Stimulated activated CD8-positive, alpha-beta memory T cell treated with anti-CD3 and anti-CD28 coated beads, Interleukin-15, amount 100 ng/mL, for 48 hours (primary cell): Measurements from ENCODE around the gene ZBBX.
A peak's percentile ranks its signal among the peaks of the same experiment; 100 is the strongest.
"Not testable (repeated sequence)": the region's sequence is repeated elsewhere in the genome, so short reads cannot be mapped to it uniquely, and the experiment has no call there.

Experiments used
- DNase-seq, 2 donors: peaks; one replicate each; pipeline ENCODE4 v3.0.0-alpha.2; 2020; ENCODE audit warnings: low read depth in 2 of 2

The ZBBX gene, protein sequence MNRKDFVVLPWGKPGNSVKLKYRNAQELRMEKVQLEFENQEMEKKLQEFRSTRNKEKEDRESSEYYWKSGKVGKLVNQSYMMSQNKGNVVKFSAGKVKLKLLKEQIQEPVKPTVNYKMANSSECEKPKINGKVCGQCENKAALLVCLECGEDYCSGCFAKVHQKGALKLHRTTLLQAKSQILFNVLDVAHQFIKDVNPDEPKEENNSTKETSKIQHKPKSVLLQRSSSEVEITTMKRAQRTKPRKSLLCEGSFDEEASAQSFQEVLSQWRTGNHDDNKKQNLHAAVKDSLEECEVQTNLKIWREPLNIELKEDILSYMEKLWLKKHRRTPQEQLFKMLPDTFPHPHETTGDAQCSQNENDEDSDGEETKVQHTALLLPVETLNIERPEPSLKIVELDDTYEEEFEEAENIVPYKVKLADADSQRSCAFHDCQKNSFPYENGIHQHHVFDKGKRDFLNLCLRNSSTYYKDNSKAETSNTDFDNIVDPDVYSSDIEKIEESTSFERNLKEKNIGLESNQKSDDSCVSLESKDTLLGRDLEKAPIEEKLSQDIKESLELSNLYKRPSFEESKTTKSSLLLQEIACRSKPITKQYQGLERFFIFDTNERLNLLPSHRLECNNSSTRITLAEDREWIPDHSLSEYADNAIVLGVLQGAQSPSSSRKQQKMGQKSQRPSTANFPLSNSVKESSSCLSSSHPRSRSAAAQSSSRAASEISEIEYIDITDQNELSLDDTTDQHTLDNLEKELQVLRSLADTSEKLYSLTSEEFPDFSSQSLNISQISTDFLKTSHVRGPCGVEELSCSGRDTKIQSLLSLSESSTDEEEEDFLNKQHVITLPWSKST

DNA sequence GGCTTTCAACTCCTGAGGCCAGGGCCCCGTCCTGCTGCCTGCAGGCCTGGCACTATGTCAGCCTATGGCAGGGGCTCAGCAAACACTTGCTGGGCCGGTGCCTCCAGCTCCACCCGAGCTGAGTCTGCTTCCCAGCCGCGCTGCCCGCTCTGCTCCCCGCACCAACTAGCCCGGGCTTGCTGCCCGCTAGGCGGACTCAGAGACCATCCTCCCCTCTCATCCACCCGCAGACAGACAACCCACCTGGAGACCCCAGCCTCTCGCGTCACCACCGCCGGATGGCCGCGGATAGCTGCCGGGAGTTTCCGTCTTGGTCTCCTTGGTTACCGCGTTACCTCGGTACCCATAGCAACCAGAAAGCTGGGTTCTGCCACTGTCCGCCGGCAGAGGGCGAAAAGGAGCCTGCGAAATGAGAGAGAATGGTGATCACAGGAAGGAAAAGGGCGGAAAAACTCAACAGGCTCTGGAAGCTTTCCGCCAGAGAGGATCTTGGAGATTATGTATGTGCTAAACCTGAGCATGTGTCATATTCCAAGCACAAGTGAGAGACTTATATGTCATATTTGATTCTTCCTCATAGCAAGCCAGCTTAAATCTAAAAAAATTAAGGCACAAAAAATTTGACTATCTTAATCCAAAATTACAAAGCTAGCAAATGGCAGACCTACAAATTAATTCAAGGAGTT lies at the start of gene ZBBX:
TSS of gene ZBBX (minus strand) at position 294 of the 686 bp plus-strand sequence. CDS start 7,396 bp downstream, outside the sequence.
- peak; percentile 60 to 67 for DNase-seq

DNA sequence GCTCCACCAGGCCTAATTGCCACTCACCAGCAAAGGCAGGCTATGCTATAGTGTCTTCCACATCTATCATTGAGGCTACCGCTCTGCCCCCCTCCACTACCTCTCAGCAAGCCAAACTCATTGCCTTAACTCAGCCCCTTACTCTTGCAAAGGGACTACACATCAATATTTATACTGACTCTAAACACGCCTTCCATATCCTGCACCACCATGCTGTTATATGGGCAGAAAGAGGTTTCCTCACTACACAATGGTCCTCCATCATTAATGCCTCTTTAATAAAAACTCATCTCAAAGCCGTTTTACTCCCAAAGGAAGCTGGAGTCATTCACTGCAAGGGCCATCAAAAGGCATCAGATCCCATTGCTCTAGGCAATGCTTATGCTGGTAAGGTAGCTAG lies 46.9 kb upstream of the ZBBX start:
- DNase-seq, result not testable (repeated sequence)

DNA sequence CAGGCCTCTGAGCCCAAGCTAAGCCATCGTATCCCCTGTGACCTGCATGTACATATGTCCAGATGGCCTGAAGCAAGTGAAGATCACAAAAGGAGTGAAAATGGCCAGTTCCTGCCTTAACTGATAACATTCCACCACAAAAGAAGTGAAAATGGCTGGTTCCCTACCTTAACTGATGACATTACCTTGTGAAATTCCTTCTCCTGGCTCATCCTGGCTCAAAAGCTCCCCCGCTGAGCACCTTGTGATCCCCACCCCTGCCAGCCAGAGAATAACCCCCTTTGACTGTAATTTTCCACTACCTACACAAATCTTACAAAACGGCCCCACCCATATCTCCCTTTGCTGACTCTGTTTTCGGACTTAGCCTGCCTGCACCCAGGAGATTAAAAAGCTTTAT lies 42.3 kb upstream of the ZBBX start:
- not testable (repeated sequence) for DNase-seq

DNA sequence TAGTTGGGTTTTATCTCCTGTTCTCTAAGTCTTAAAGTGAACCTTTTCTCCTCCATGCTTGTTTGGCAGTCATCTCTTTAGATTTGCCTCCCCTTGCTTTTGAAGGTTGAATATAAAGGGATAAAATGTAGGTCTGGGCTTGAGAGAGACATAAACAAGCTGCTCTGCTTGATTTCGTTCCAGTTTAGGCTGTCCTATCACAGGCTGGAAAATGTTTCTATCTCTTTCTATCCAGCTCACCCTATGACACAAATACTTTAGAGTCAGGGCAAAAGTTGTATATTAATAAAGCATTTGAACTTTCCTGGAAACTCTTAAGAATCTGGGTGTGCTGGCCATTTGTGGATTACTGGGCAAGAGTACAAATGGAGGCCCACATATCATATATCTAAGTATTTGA lies 29.5 kb upstream of the ZBBX start:
- no peak for DNase-seq

DNA sequence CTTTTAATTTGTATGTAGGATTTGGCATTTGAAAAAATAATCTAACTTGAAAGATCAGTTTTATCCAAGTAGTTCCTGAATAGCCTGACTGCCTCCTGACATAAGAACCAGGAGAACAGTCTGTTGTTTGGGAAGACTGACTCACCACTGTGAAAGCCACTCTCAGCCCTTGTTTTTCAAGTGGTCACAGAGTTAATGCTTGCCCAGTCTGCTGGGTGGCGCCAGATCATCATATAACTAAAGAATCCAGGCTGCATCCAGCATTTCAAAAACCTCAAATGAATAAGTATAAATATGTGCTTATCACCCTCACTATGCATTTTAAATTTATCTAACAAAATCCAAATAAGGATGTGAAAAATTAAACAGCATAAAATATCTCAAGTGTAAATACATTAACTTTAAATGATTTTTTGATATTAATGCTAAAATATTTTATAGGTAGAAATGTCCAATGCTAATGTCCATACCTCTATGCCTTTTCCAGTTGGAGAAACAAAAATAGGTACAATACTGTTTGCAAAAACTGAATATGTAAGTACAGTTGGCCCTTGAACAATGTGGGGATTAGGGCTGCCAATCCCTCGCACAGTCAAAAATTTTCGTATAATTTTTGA lies 26.9 kb upstream of the ZBBX start:
- DNase-seq, result no peak

DNA sequence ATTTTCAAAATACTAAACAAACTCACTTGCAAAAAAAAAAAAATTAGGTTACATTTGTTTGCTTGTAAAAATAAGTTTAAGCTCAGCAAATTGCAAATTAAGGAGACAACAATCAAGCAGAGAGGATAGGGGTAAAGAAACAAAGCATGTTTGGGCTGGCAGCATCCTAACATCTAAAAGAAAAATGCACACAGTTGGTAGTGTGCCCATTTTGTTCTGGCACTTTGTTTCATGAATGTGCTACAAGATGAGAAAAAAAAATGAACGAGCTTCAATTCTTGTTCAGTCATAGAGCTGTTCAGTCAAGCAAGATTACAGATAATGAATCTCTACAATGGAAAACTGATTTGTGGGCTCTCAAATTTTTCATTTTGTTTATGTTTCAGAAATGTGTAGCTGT lies 17.7 kb upstream of the ZBBX start:
- no peak for DNase-seq

DNA sequence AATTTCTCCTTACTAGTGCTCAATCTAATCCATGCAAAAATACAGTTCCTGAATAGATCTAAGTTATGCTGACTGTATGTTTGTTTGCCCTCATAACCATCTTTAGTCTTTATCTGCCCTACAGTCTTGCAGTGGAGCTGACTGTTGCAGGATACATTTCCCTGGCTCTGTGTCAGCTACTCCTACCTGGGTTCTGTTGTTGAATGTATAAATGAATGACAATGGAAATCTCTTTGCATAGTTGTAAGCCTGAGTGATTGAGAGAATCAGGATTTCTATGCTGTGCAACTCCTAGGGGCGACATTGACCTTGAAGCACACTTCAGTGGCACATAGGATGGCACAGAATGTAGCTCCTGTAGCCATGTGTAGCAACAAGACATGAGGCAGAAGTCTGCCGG lies 16.0 kb upstream of the ZBBX start:
- DNase-seq, result no peak

DNA sequence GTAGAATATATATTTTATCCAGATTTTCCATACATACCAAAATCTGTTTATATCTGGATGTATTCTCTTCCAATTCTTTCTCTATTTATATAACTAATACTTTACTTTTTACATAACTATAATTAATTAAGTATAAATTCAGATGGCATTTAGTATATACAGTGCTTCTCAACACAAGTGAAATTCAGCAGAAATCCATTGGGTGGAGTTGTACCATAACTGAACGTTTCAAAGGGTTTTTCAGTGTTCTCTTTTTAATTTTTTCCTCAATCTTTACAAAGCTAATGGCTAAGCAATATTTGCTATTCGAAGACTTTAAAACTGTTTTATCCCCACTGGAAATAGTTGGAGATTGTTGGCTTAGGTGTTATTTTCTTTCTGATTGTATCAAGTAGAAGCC lies 13.9 kb upstream of the ZBBX start:
- DNase-seq, result no peak

DNA sequence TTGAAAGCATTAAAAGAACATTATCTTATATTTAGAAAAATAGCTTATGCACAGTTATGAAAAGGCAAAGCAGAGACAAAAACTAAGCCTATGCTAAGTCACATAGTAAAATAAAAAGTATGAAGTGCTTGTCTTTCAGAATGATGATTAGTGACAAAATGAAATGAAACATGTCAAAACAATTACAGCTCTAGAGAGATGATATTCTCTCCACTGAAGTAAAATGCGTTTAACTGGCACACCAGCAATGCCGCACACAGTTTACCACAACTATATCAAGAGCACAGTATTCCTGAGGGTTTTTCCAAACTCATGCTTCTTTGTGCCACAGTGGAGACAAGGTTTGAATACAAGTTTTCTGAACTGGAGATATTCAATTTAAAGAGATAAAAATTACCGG lies 2.1 kb upstream of the ZBBX start:
- DNase-seq, result no peak

DNA sequence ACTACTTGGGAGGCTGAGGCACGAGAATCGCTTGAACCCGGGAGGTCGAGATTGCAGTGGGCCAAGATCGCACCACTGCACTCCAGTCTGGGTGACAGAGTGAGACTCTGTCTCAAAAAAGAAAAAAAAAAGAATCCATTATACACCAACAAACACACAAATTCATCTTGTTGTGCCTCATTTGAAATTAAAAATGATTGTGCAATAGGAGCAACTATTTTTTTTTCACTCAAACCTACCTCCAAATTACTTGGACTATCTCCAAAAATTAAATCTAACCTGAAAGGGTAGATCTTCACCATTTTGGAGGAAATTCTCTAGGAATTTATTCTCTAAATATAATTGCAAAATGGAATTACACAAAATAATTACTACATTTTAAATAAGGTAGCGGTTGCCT lies 4.6 kb downstream of the ZBBX start:
- DNase-seq, result no peak

DNA sequence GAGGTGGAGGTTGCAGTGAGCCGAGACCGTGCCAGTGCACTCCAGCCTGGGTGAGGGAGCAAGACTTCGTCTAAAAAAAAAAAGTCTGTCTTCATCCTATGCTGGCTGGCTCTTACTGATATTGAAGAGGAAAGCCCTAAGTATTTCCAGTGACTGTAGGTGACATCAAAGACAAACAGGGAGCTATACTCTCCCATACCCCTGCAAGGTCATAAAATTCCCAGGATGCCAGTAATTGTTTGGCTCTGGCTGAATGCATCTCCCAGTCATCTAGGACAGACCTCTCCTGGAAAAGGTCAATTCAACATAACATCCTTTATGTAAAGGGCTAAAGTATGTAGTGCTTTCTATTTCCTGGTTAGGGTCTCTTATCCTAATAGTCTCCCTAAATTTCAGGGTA lies 8.0 kb downstream of the ZBBX start:
- no peak for DNase-seq

DNA sequence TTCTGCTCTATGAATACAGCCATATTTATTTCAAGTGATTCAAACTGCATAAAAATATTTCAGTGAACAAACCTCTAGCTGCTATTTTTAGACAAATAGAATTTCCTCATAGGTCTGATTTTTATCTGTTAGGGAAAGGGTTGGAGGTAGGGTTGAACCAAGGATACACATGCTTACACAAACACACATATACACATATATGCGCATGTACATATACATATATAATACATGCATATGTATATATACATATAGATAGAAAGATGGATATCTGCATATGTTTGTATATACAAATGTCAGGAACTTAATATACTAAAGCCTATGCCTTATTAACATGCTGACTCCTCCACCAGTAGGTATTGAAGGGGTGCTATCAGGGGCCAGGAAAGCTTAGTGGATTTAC lies 18.1 kb downstream of the ZBBX start:
- no peak for DNase-seq

DNA sequence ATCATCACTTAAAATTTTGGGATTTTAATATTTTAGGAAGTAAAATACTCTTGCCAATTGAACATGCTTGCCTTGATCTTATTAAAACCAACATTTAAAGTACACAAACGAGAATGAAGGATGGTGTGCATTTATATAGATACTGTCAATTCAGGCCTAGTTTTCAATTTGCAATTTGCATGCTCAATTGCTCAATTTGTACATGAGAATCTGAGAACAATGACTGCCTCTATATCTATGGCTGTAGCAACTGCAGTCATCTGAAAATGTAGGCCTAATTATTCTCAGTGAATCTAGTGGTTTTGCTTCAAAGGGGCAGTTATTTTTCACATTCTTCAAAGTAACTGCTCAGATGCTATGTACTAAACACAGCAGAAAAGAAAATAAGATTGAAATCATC lies 18.8 kb downstream of the ZBBX start:
- DNase-seq, result no peak

DNA sequence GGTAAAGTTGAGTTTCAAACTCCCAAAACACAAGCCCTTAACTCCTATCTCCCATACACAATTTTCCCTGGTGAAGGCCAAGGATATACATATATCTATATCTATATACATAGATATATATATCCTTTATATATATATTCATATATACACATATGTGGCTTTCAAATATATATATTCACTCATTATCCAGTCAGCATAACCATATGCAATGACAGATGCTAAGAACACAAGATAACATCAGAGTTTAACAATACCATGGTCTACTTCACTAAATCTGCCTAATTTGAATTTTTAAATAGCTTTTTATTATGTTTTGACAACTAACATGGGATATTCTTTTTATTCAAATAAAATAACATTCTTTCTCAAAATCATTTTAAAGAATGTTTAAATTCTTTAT lies 24.7 kb downstream of the ZBBX start:
- no peak for DNase-seq

DNA sequence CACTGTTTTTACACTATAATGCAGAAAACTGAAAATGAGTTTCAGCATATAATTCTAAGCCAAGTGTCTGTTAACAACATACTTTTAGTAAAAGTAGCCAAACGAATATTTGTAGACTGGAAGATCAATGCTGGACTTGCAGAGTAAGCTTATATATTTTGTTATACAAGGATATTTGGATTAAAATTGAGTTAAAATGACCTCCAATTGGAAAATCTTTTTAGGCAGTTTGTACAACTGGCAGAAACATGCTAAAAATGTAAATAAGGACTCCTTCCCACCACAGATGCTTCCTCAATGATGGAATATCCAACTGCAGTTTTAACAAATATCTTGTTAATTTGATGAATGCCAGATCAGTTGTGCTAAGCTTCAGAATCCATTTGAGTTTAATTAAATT lies 25.3 kb downstream of the ZBBX start:
- no peak for DNase-seq

DNA sequence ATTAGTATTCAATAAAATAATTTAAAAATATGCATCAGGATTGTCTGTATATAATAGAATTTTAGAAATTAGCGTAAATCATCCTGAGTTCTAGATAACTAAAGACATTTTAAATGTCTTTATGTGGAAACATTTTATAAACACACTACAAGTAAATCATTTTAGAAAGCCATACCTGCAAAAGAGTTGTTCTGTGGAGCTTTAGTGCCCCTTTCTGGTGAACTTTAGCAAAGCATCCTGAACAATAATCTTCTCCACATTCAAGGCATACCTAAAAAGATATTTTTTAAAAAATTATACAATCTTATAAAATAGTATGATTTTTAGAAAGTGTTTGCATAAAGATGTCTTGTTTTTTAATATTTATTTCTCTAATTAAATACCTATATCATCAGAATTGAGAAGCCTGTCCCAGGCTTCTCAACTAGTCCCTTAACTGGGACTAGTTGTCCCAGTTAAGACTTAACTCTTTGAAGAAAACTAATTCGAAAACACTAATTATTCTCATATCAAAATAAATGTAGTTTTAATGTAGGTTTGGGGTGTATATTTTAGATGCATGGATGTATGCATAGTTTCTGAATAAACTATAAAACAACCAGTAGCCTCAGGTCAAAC lies 29.7 kb downstream of the ZBBX start:
- no peak for DNase-seq

DNA sequence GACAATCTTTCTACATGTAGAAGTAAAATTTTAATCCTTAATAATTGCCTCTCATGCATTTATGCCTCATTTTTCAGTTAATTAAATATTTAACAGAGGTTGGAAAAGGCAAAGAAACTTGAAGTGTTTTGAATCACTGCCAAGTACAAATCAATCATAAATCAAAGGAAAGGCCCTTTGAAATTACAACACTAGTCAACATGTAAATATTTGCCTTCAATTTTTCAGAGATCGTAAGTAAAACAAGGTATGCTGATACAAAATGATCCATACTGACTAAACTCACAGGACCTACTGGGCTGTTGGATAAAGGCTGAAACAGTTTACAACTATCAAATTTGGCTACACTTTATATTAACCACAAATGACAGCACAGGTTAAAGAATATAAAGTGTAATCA lies 33.9 kb downstream of the ZBBX start:
- DNase-seq, result no peak

DNA sequence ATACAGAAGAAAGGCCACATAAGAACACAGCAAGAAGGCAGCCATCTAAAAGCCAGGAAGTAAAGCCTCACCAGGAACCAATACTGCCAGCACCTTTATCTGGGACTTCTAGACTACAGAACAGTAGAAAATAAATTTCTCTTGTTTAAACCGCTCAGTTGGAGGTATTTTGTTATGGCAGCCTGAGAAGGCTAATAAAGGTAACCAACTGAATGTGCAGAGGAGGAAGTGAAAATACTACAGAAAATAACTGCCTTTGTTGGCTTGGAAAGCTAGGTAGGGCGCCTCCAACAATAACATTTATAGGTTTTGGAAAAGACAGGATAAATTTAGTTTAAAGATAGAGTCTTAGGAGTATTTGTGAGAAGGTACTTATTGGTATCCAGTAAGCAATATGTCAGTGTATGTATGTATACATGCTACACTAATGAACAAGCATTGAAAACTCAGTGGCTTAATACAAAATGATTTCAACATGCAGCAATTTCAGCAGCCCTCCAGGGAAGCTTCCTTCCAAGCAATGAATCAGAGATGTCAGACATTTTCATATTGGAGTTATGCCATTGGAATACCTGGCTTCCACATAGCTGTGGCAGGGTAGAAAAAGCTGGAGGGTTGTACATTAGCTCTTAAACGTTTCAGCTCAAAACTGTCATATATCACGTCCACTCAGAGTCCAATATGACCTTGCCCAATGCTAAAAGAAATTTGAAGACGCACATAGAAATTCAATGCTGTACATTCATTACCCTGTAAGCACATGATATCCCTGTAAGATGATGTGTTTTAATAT lies 48.9 kb downstream of the ZBBX start:
- DNase-seq, result no peak

DNA sequence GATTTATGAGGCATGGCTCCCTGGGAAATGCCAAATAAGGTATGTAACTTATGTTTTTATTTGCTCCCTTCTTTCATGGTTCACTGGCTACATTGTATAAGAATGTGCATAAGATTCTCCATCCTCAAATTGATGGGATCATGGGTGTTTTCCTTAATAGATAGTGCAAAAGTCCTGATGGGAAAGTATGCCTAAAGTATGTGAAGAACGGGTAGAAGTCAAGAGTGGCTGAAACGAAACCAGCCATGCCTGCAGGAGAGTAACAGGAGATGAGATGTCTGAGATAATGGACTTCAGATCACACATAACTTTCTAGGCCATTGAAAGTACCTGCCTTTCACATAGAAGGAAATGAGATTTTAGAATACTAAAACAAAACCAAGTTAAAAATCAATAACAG lies 56.5 kb downstream of the ZBBX start:
- DNase-seq, result no peak

DNA sequence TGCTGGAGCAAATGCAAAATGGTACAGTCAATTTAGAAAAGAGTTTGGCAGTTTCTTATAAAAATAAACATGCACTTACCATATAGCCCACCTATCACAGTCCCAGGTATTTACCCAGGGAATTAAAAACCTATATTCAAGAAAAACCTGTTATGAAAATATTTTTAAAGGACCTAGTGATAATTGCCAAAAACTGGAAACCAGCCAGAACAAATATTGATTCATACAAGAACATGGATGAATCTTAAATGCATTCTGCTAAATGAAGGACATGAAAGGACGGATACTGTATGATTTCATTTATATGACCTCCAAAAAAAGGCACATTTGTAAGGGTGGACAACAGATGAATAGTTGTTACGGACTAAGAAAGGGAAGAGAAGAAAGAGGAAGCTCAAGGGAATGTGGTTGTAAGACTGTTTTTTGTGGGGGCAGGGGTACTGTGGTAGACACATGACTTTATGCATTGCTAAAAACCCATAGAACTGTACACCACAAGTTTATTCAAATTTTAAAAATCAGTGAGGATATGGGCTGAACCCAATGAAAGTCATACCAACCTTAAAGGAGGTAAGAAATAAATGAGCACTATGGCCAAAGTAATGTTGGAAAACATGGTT lies 61.0 kb downstream of the ZBBX start:
- DNase-seq, result no peak
